Activated naive CD8-positive, alpha-beta T cell treated with anti-CD3 and anti-CD28 coated beads, Interleukin-2, amount 10 ng/mL, durations not matched to agents 7 days and 5 days (primary cell): ENCODE data around the gene BPIFB1. TPM values are rescaled to one million over a fixed set of nuclear protein-coding genes. Genes with fewer than 3 reads are reported as not detected.

Source experiments
- ATAC-seq: fragments of 150-1000 bp; cut with Tn5 transposase; one replicate; pipeline ENCODE4 v1.10.0; 2021; ENCODE audit warnings: low read depth, moderate library complexity
- POLR2A ChIA-PET: fragments of 350-600 bp; sonication (Branson Sonifier 250); formaldehyde crosslinking; loops from one replicate; lab custom pipeline; 2021; ENCODE audit warnings: antibody characterized with exemption; lab: Charles Lee
- DNase-seq: peaks from one replicate; pipeline ENCODE4 v3.0.0; 2021
- H3K27ac Mint-ChIP-seq: one replicate; pipeline ENCODE4 v1.8.0; 2022; ENCODE audit warnings: mild to moderate bottlenecking, mixed read lengths
- H3K27me3 Mint-ChIP-seq: one replicate; pipeline ENCODE4 v1.8.0; 2022; ENCODE audit warnings: mild to moderate bottlenecking, moderate library complexity, mixed read lengths
- H3K36me3 Mint-ChIP-seq: one replicate; pipeline ENCODE4 v1.8.0; 2021; ENCODE audit warnings: mild to moderate bottlenecking, mixed read lengths
- H3K4me1 Mint-ChIP-seq: one replicate; pipeline ENCODE4 v1.8.0; 2021; ENCODE audit warnings: mixed read lengths
- H3K4me3 Mint-ChIP-seq: one replicate; pipeline ENCODE4 v1.8.0; 2022; ENCODE audit warnings: mild to moderate bottlenecking, moderate library complexity, mixed read lengths
- H3K9me3 Mint-ChIP-seq: one replicate; pipeline ENCODE4 v1.8.0; 2021; ENCODE audit warnings: mixed read lengths
- total RNA-seq, 2 experiments: library from RNA; stranded (reverse); gene quantifications; one replicate each; pipeline ENCODE4 v1.2.3, GENCODE V29; 2021

BPIFB1 gene
- total RNA-seq, 2 experiments from 2014 or later = not detected

DNA sequence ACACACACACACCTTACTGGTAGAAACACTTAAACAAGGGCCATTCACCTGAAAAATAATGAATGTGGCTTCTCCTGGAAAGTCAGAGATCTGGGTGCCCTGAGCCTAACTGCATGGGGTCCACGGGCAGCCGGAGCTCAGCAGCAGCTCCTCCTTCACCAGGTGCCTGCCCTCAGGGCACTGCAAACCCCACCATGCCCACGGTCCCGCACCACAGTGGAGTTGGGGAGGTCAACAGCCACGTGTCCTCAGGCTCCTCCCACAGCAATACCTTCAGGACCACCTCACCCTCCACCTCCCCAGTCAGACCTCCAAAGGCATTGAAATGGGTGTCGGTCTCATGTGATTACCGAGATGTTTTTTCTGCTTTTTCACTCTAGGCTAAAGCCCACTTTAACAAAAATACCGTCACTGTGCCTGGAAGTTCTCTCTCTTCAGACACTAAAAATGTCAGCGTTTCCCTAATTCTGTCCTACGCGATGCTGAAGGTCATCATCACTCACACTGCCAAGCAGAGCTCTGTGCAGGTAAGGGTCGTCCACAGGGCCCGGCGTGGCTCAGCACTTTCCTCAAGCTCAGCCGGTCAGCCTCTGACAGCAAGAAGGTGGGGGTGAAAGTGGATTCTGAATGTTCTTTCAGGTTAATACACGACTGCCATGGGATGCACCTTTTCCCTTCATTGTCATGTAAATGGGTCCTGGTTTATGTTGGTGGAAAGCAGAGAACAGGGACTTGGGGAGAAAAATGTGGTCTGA, 69.4 kb downstream of the BPIFB1 start:
- Mint-ChIP-seq H3K27ac (no peak overlapping the region), H3K4me1 (no peaks in the 10 kb centered on the region), H3K4me3 (no peak overlapping the region), H3K9me3 (no peaks in the 10 kb centered on the region), H3K27me3 (no peaks in the 10 kb centered on the region), H3K36me3 (peaks cover 9% of the 10 kb centered on the region)
- POLR2A ChIA-PET = no interaction called here
- ATAC-seq (no peak), DNase-seq (peak; percentile 11)

DNA sequence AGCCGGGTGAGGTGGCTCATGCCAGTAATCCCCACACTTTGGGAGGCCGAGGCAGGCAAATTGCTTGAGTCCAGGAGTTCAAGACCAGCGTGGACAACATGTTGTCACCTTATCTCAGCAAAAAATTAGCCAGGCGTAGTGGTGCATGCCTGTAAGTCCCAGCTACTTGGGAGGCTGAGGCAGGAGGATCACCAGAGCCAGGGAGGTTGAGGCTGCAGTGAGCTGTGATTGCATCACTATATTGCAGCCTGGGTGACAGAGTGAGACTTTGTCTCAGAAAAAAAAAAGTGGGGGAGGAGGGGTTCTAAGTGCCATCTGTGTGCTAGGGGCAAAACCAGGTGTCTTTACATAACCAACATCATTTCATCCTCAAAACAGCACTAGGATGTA, 70.0 kb downstream of the BPIFB1 start:
- Mint-ChIP-seq H3K4me1 (no peaks in the 10 kb centered on the region), H3K9me3 (no peaks in the 10 kb centered on the region), H3K27ac (no peak overlapping the region), H3K4me3 (no peak overlapping the region), H3K27me3 (no peaks in the 10 kb centered on the region), H3K36me3 (peaks cover 7% of the 10 kb centered on the region)
- DNase-seq = no peak
- ATAC-seq = no peak
- POLR2A ChIA-PET = no interaction called here

Other genes starting within 250 kb of the BPIFB1 start
- not detected for gene BPIFB3, start 229.3 kb upstream of the BPIFB1 start, total RNA-seq
- not detected for gene BPIFB4, start 203.6 kb upstream of the BPIFB1 start, total RNA-seq
- not detected for gene BPIFA2, start 115.1 kb upstream of the BPIFB1 start, total RNA-seq
- not detected for gene BPIFA3, start 65.9 kb upstream of the BPIFB1 start, total RNA-seq
- gene BPIFA1, start 47.2 kb upstream of the BPIFB1 start, total RNA-seq = not detected
- 10 to 100 TPM; 40.0 to 41.5 TPM for gene CDK5RAP1, start 118.3 kb downstream of the BPIFB1 start, total RNA-seq
- gene SNTA1, start 160.5 kb downstream of the BPIFB1 start, total RNA-seq = 10 to 100 TPM; 10.1 to 10.6 TPM
- gene CBFA2T2, start 206.9 kb downstream of the BPIFB1 start, total RNA-seq = 10 to 100 TPM; 27.7 to 28.4 TPM